Upper lobe of left lung (tissue), 4 donors: ENCODE measurements around the gene KPNA2.
"Not testable (repeated sequence)": the region's sequence is repeated elsewhere in the genome, so short reads cannot be mapped to it uniquely, and the experiment has no call there.

ENCODE experiments used
- EP300 ChIP-seq, 4 donors: sonication (generic); formaldehyde crosslinking; IDR thresholded peaks; one replicate each; pipeline ENCODE4 v1.5.1; 2017; ENCODE audit warnings: antibody characterized with exemption in 4 of 4, control low read depth in 2 of 4
- POLR2A ChIP-seq, 4 donors: fragments of 450-650 bp; IDR thresholded peaks; one replicate each; pipeline ENCODE4 v1.5.1; 2016 to 2017; ENCODE audit warnings: antibody characterized with exemption in 4 of 4, mild to moderate bottlenecking in 2 of 4
- POLR2AphosphoS5 ChIP-seq, 2 donors: sonication (generic); formaldehyde crosslinking; IDR thresholded peaks; one replicate each; pipeline ENCODE4 v1.5.1; 2017; ENCODE audit warnings: antibody characterized with exemption in 2 of 2
- TF ChIP-seq, protein P1 (sequence below), 6 experiments: fragments of 450-650 bp in 4 of 6; fragments of 200-600 bp in 2 of 6; sonication (generic) in 2 of 6; IDR thresholded peaks; one replicate each; pipeline ENCODE4 v1.5.1; 2016 to 2019; ENCODE audit warnings: antibody characterized with exemption in 6 of 6

DNA sequence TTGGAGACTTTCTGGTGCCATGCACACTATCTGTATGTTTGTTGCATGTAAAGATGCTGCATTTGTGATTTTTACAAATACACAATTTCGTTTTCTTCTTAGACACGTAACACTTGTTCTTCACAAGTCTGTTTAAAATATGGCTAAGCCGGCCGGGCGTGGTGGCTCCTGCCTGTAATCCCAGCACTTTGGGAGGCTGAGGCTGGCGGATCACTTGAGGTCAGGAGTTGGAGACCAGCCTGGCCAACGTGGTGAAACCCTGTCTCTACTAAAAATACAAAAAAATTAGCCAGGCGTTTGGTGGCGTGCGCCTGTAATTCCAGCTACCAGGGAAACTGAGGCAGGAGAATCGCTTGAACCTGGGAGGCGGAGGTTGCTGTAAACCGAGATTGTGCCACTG is 14.7 kb upstream of the KPNA2 start:
- TF ChIP-seq, protein P1, sequence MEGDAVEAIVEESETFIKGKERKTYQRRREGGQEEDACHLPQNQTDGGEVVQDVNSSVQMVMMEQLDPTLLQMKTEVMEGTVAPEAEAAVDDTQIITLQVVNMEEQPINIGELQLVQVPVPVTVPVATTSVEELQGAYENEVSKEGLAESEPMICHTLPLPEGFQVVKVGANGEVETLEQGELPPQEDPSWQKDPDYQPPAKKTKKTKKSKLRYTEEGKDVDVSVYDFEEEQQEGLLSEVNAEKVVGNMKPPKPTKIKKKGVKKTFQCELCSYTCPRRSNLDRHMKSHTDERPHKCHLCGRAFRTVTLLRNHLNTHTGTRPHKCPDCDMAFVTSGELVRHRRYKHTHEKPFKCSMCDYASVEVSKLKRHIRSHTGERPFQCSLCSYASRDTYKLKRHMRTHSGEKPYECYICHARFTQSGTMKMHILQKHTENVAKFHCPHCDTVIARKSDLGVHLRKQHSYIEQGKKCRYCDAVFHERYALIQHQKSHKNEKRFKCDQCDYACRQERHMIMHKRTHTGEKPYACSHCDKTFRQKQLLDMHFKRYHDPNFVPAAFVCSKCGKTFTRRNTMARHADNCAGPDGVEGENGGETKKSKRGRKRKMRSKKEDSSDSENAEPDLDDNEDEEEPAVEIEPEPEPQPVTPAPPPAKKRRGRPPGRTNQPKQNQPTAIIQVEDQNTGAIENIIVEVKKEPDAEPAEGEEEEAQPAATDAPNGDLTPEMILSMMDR (IDR thresholded peaks at IDR 0.05) = not testable (repeated sequence)
- TF ChIP-seq POLR2A, POLR2AphosphoS5, EP300 (IDR thresholded peaks at IDR 0.05): not testable (repeated sequence)
